K562 (cell line): ENCODE results near the gene UBL5. TPM values are rescaled to one million over a fixed set of nuclear protein-coding genes. Genes with fewer than 3 reads are reported as not detected.

Source experiments
- ATF1 ChIP-seq, 2 experiments: fragments of 450-650 bp in 1 of 2; IDR thresholded peaks; 2 replicates each; pipeline ENCODE4 v1.6.1; 2016; ENCODE audit warnings: missing compliant biosample characterization in 1 of 2, missing genetic modification characterization in 1 of 2
- CBX1 ChIP-seq: sonication (generic); IDR thresholded peaks from 2 replicates; pipeline ENCODE4 v1.6.1; 2016; ENCODE audit warnings: antibody characterized with exemption, low read depth, mild to moderate bottlenecking
- ELF2 ChIP-seq: fragments of 250-450 bp; sonication (Bioruptor Pico); IDR thresholded peaks from 2 replicates; pipeline ENCODE4 v1.5.0; 2021; ENCODE audit warnings: mild to moderate bottlenecking
- GATAD2A ChIP-seq: fragments of 450-650 bp; IDR thresholded peaks from 2 replicates; pipeline ENCODE4 v1.6.1; 2017
- HDAC1 ChIP-seq, 2 experiments: fragments of 450-650 bp; IDR thresholded peaks; 2 replicates each; pipeline ENCODE4 v1.6.1; 2016 to 2017; ENCODE audit warnings: inconsistent platforms in 1 of 2, mild to moderate bottlenecking in 1 of 2, moderate library complexity in 1 of 2
- NEUROD1 ChIP-seq: fragments of 150-350 bp; IDR thresholded peaks from 2 replicates; pipeline ENCODE4 v1.6.1; 2014; ENCODE audit warnings: borderline replicate concordance, low read length, low read depth; ENCODE audit not compliant: partially characterized antibody
- POLR2G ChIP-seq: fragments of 200-400 bp; formaldehyde crosslinking; IDR thresholded peaks from 2 replicates; pipeline ENCODE4 v1.6.1; 2017; ENCODE audit warnings: low read depth, mild to moderate bottlenecking, antibody characterized with exemption, low read length, moderate library complexity
- POLR2H ChIP-seq: IDR thresholded peaks from 2 replicates; pipeline ENCODE4 v1.6.1; 2016; ENCODE audit warnings: missing genetic modification characterization, low read depth, mild to moderate bottlenecking, control low read depth, missing compliant biosample characterization, moderate library complexity
- TAF1 ChIP-seq: IDR thresholded peaks from 2 replicates; pipeline ENCODE4 v1.6.1; 2011; ENCODE audit warnings: mild to moderate bottlenecking, low read length, moderate library complexity; ENCODE audit not compliant: insufficient read depth, control insufficient read depth, severe bottlenecking; ENCODE audit errors: extremely low read depth
- USF1 ChIP-seq: sonication (generic); formaldehyde crosslinking; IDR thresholded peaks from 2 replicates; pipeline ENCODE4 v1.9.0; 2022; ENCODE audit warnings: mild to moderate bottlenecking, missing genetic modification reagents
- ZNF124 ChIP-seq: sonication (generic); formaldehyde crosslinking; IDR thresholded peaks from 2 replicates; pipeline ENCODE4 v1.8.1; 2022; ENCODE audit warnings: missing genetic modification reagents
- ZNF165 ChIP-seq: fragments of 250-450 bp; sonication (Bioruptor Pico); IDR thresholded peaks from 2 replicates; pipeline ENCODE4 v1.4.0; 2020; ENCODE audit warnings: borderline replicate concordance
- polyA plus RNA-seq, 8 experiments: library from polyadenylated mRNA; depleted of rRNA in 4 of 8; stranded (reverse) in 5 of 8; unstranded in 3 of 8; fragments of >200 nt; fragmentation: Nextera tagmentation in 2 of 8; fragmentation: Illumina TruSeq in 1 of 8; extraction: Ambion mirVana in 2 of 8; extraction: Trizol in 1 of 8; gene quantifications; 2 replicates each; pipeline versions ENCODE4 v1.2.1 to v1.2.3, GENCODE V29; 2011 to 2014; ENCODE audit warnings: inconsistent platforms in 1 of 8, missing spikeins in 1 of 8
- total RNA-seq, 7 experiments: library from RNA; depleted of rRNA in 6 of 7; stranded (reverse); fragments of >200 nt in 6 of 7; fragmentation: Illumina TruSeq in 2 of 7; extraction: Trizol in 2 of 7; gene quantifications; 2 replicates each; pipeline versions ENCODE4 v1.2.1 to v1.2.3, GENCODE V29; 2011 to 2021; ENCODE audit warnings: low replicate concordance in 1 of 7
- TF ChIP-seq, protein P1 (sequence below), 2 experiments: fragments of 200-800 bp in 1 of 2; sonication (Bioruptor generic) in 1 of 2; sonication (generic) in 1 of 2; formaldehyde crosslinking in 1 of 2; IDR thresholded peaks in 1 of 2; conservative IDR thresholded peaks in 1 of 2; 2 replicates each; pipeline versions ENCODE4 v1.5.0 to v1.6.1; 2016 to 2020; ENCODE audit warnings: missing compliant biosample characterization in 1 of 2, missing genetic modification characterization in 1 of 2, missing genetic modification reagents in 1 of 2
- TF ChIP-seq, protein P2 (sequence below): fragments of 250-450 bp; sonication (Bioruptor Pico); IDR thresholded peaks from 2 replicates; pipeline ENCODE4 v1.8.0; 2021; ENCODE audit warnings: moderate library complexity, mild to moderate bottlenecking, inconsistent platforms
- TF ChIP-seq, protein P3 (sequence below), 3 experiments: IDR thresholded peaks in 2 of 3; conservative IDR thresholded peaks in 1 of 3; 2 replicates each; pipeline ENCODE4 v1.5.1; 2011 to 2012; ENCODE audit warnings: low read length in 3 of 3, mild to moderate bottlenecking in 3 of 3, control low read depth in 2 of 3, improper control_type of control experiment in 1 of 3, inconsistent platforms in 1 of 3, low read depth in 1 of 3, mixed read lengths in 1 of 3, moderate library complexity in 1 of 3; ENCODE audit not compliant: insufficient read depth in 2 of 3
- TF ChIP-seq, protein P4 (sequence below): sonication (generic); formaldehyde crosslinking; IDR thresholded peaks from 2 replicates; pipeline ENCODE4 v1.8.0; 2022; ENCODE audit warnings: mild to moderate bottlenecking, missing genetic modification reagents, borderline replicate concordance

UBL5 gene
- total and polyA plus RNA-seq, 9 of the 15 experiments (the other 6 are each of a cell fraction or from before 2014, with no cell fraction given): 410 to 1,266 (median 613) TPM

- TF ChIP-seq, protein P1, sequence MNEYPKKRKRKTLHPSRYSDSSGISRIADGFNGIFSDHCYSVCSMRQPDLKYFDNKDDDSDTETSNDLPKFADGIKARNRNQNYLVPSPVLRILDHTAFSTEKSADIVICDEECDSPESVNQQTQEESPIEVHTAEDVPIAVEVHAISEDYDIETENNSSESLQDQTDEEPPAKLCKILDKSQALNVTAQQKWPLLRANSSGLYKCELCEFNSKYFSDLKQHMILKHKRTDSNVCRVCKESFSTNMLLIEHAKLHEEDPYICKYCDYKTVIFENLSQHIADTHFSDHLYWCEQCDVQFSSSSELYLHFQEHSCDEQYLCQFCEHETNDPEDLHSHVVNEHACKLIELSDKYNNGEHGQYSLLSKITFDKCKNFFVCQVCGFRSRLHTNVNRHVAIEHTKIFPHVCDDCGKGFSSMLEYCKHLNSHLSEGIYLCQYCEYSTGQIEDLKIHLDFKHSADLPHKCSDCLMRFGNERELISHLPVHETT (CRISPR knock-in tag; conservative IDR thresholded peaks at IDR 0.05 in 1 of 2, IDR thresholded peaks at IDR 0.05 in 1 of 2): peak in 1 of 2 experiments; percentile 47; a peak in 1 of 4 replicates
- peak; percentile 57; the same call in 1 of the 2 replicates for TF ChIP-seq CBX1
- no peak for TF ChIP-seq ZNF124 (CRISPR knock-in tag)
- TF ChIP-seq NEUROD1: peak; percentile 15
- TF ChIP-seq, protein P2, sequence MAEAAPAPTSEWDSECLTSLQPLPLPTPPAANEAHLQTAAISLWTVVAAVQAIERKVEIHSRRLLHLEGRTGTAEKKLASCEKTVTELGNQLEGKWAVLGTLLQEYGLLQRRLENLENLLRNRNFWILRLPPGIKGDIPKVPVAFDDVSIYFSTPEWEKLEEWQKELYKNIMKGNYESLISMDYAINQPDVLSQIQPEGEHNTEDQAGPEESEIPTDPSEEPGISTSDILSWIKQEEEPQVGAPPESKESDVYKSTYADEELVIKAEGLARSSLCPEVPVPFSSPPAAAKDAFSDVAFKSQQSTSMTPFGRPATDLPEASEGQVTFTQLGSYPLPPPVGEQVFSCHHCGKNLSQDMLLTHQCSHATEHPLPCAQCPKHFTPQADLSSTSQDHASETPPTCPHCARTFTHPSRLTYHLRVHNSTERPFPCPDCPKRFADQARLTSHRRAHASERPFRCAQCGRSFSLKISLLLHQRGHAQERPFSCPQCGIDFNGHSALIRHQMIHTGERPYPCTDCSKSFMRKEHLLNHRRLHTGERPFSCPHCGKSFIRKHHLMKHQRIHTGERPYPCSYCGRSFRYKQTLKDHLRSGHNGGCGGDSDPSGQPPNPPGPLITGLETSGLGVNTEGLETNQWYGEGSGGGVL (CRISPR knock-in tag): no peak
- TF ChIP-seq ATF1 (CRISPR knock-in tag; IDR thresholded peaks at IDR 0.05): no peak
- peak; percentile 44 for TF ChIP-seq ATF1 (tag; IDR thresholded peaks at IDR 0.05)
- TF ChIP-seq ZNF165 (CRISPR knock-in tag): no peak
- TF ChIP-seq, protein P3, sequence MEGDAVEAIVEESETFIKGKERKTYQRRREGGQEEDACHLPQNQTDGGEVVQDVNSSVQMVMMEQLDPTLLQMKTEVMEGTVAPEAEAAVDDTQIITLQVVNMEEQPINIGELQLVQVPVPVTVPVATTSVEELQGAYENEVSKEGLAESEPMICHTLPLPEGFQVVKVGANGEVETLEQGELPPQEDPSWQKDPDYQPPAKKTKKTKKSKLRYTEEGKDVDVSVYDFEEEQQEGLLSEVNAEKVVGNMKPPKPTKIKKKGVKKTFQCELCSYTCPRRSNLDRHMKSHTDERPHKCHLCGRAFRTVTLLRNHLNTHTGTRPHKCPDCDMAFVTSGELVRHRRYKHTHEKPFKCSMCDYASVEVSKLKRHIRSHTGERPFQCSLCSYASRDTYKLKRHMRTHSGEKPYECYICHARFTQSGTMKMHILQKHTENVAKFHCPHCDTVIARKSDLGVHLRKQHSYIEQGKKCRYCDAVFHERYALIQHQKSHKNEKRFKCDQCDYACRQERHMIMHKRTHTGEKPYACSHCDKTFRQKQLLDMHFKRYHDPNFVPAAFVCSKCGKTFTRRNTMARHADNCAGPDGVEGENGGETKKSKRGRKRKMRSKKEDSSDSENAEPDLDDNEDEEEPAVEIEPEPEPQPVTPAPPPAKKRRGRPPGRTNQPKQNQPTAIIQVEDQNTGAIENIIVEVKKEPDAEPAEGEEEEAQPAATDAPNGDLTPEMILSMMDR (IDR thresholded peaks at IDR 0.05 in 2 of 3, conservative IDR thresholded peaks at IDR 0.05 in 1 of 3; ENCODE audit: insufficient read depth in 2 of 3, low read depth in 1 of 3, low read length in 3 of 3): no peak
- TF ChIP-seq POLR2H: peak; percentile 56; the same call in 1 of the 2 replicates
- peak; percentile 95 for TF ChIP-seq POLR2G
- TF ChIP-seq, protein P4, sequence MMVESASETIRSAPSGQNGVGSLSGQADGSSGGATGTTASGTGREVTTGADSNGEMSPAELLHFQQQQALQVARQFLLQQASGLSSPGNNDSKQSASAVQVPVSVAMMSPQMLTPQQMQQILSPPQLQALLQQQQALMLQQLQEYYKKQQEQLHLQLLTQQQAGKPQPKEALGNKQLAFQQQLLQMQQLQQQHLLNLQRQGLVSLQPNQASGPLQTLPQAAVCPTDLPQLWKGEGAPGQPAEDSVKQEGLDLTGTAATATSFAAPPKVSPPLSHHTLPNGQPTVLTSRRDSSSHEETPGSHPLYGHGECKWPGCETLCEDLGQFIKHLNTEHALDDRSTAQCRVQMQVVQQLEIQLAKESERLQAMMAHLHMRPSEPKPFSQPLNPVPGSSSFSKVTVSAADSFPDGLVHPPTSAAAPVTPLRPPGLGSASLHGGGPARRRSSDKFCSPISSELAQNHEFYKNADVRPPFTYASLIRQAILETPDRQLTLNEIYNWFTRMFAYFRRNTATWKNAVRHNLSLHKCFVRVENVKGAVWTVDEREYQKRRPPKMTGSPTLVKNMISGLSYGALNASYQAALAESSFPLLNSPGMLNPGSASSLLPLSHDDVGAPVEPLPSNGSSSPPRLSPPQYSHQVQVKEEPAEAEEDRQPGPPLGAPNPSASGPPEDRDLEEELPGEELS: peak; percentile 73; the same call in 1 of the 2 replicates
- TF ChIP-seq GATAD2A: no peak
- peak; percentile 63; the same call in 1 of the 2 replicates for TF ChIP-seq USF1 (CRISPR knock-in tag)
- peak in 1 of 2 experiments; percentile 99; a peak in 3 of 4 replicates for TF ChIP-seq HDAC1 (IDR thresholded peaks at IDR 0.05)
- peak; percentile 86 for TF ChIP-seq TAF1
- peak; percentile 80 for TF ChIP-seq ELF2 (CRISPR knock-in tag)
Measured at GRCh38 chr19:9827289-9828238, at the start of gene UBL5 (continued).
